DND-41 (cell line): ENCODE measurements around the gene HNRNPAB.

ENCODE experiments used
- CTCF ChIP-seq: IDR thresholded peaks from 2 replicates; pipeline ENCODE4 v1.5.1; 2012; ENCODE audit warnings: borderline replicate concordance, low read length, moderate library complexity, mild to moderate bottlenecking; ENCODE audit not compliant: poor library complexity, severe bottlenecking; ENCODE audit errors: extremely low read depth
- EZH2 ChIP-seq: IDR thresholded peaks from 3 replicates; pipeline ENCODE4 v1.6.1; 2012; ENCODE audit warnings: borderline replicate concordance, low read depth, mild to moderate bottlenecking, moderate library complexity, low read length, inconsistent platforms; ENCODE audit not compliant: severe bottlenecking

GRCh38 chr5:178194026-178194425, 10.3 kb upstream of the HNRNPAB start:
- TF ChIP-seq CTCF, result no peak
- TF ChIP-seq EZH2, result no peak
